VCaP (cell line): ENCODE data around the gene SP4.

Experiments
- H3K27ac ChIP-seq: fragments of 450-650 bp; 2 replicates; pipeline ENCODE4 v1.5.1; 2017
- TF ChIP-seq, protein P1 (sequence below): fragments of 450-650 bp; conservative IDR thresholded peaks from 2 replicates; pipeline ENCODE4 v1.5.1; 2017; ENCODE audit warnings: mild to moderate bottlenecking, moderate library complexity

SP4 gene

DNA sequence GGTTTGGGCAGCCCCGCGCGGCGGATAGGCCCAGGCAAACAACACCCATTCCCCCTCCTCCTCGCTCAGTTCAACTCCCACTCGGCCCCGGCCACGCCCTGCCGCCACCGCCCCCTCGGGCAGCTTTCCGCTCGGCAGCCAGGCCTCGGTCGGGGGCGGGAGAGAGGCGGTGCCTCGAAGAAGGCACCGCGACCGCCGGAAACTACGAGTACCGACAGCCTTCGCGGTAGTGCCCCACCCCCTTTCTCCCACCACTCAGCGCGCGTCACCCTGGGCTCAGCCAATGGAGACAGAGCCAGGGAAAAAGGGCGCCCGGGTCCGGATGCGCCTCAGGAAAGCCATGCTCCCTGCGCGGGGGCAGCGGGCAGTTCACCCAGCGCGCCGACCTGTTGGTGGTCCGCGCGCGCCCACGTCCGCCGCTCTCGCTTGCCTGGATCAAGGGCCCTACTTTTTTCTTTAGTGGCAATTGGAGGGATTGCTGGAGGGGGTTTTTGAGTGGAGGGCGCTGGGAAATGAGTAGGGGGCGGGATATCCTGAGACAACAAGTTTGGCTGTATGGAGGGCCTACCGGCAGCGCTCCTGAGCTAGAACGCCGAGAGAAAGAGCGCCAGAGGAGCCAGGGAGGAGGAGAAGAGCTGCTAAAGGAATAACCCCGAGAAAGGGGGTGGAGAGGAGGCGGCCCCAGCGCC lies 557 bp upstream of the SP4 start:
- peak overlapping the region; percentile 82 for H3K27ac ChIP-seq
- TF ChIP-seq, protein P1, sequence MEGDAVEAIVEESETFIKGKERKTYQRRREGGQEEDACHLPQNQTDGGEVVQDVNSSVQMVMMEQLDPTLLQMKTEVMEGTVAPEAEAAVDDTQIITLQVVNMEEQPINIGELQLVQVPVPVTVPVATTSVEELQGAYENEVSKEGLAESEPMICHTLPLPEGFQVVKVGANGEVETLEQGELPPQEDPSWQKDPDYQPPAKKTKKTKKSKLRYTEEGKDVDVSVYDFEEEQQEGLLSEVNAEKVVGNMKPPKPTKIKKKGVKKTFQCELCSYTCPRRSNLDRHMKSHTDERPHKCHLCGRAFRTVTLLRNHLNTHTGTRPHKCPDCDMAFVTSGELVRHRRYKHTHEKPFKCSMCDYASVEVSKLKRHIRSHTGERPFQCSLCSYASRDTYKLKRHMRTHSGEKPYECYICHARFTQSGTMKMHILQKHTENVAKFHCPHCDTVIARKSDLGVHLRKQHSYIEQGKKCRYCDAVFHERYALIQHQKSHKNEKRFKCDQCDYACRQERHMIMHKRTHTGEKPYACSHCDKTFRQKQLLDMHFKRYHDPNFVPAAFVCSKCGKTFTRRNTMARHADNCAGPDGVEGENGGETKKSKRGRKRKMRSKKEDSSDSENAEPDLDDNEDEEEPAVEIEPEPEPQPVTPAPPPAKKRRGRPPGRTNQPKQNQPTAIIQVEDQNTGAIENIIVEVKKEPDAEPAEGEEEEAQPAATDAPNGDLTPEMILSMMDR, result no peak

DNA sequence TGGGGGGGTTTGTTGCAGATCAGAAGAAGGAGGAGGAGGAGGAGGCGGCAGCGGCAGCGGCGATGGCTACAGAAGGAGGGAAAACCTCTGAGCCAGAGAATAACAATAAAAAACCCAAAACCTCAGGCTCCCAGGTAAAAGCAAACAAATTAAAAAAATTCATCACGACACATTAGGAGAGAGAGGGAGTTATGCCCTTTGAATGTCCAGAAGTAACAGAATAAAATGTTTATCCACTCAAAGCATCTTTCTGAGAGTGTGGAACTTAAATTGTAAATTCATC lies 717 bp downstream of the SP4 start:
- TF ChIP-seq, protein P1, result no peak
- peak overlapping the region; percentile 82 for H3K27ac ChIP-seq

DNA sequence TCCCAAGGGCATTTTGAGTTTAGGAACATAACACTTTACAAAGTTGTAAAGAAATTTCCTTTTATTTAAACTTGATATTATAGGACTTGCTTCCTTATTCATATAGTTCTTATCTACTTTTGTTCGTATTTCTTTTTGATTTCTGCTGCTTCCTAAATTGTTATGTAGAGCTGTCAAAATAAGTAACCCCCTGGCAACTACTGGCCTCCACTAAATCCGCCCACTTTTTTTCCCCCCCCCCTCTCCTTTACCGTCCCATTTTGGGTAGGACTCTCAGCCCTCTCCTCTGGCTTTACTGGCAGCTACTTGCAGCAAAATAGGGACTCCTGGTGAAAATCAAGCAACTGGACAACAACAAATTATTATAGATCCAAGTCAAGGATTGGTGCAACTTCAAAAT lies 1.1 kb downstream of the SP4 start:
- TF ChIP-seq, protein P1, result no peak
- H3K27ac ChIP-seq, result peak overlapping the region; percentile 82

DNA sequence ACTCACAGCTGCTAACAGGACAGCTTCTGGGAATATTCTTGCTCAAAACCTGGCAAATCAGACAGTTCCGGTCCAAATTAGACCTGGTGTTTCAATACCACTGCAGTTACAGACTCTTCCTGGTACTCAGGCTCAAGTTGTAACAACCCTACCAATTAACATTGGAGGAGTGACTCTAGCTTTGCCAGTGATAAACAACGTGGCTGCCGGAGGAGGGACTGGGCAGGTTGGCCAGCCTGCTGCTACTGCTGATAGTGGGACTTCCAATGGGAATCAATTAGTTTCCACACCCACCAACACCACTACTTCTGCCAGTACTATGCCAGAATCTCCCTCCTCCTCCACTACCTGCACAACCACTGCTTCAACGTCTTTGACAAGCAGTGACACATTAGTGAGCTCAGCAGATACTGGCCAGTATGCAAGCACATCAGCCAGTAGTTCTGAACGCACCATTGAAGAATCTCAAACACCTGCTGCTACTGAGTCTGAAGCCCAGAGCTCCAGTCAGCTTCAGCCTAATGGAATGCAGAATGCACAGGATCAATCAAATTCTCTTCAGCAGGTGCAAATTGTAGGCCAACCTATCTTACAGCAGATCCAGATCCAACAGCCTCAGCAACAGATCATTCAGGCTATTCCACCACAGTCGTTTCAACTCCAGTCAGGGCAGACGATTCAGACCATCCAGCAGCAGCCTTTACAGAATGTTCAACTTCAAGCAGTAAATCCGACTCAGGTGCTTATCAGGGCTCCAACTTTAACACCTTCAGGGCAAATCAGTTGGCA lies 2.1 kb downstream of the SP4 start:
- no peak overlapping the region for H3K27ac ChIP-seq
- TF ChIP-seq, protein P1, result no peak

DNA sequence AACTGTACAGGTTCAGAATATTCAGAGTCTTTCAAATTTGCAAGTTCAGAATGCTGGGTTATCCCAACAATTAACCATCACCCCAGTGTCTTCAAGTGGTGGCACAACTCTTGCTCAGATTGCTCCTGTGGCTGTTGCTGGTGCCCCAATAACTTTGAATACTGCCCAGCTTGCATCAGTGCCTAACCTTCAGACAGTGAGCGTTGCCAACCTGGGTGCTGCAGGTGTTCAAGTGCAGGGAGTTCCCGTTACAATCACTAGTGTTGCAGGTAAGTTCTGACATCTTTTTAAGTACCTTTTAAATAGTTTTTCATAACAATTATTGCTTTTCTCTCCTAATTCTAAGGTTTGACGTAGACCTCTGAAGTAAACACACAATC lies 2.7 kb downstream of the SP4 start:
- TF ChIP-seq, protein P1, result no peak
- no peak overlapping the region for H3K27ac ChIP-seq

DNA sequence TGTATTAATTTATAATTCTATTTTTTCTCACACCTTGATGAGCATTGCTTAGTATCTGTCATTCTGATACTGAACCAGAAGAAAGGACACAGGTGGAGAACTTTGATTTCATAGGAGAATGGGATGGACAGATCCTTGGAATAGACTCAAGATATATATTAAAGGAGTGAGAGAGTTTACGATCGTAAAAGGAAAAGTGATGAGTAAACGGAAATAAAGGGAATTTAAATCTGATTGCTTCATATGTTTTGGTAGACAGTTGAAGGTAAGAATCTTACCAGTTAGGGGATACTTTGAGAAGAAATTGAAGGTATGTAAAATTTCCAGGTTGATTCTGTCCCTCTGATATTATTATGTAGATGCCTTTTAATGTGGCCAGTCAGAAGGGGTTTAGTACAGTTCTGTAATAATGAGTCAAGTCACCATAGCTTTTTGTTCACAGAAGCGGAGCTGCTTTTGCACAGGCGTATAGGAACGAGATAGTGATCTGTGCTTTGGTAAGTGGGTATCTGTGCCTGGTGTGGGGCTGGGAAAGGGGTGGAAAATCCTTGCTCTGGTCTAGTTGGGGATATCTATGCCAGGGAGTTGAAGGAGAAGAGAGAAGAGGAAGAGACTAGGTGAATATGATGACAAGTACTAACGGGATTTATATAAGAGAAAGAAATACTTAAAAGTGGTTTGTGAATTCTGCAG lies 15.4 kb downstream of the SP4 start:
- TF ChIP-seq, protein P1, result no peak
- H3K27ac ChIP-seq, result no peak overlapping the region

DNA sequence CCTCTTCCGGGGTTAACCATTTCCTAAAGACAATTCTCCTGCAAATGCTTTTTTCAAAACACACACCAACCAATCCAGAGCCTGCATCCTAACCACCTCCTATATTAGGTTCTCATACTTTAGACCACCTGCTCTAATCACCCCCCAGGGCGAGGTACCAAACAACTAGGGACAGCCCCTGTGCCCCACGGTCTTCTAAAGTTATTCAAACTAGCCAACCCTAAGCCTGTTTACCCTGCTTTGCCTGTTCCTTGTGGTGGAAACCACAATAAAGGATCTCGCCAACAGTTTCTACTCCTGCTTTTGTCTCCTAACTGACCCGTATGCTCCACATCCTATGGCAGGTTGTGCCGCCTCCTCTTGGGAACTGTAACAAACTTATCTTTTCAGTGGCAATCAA lies 21.1 kb downstream of the SP4 start:
- H3K27ac ChIP-seq, result no peak overlapping the region
- TF ChIP-seq, protein P1, result no peak
